A549 (cell line): ENCODE measurements around the gene NPLOC4. TPM values are rescaled to one million over a fixed set of nuclear protein-coding genes. Genes with fewer than 3 reads are reported as not detected.

Experiments used
- ATAC-seq, 2 experiments: fragments of 200-7000 bp in 1 of 2; fragments of >200 bp in 1 of 2; cut with Nextera tagmentation in 1 of 2; cut with Tn5 transposase in 1 of 2; 3 replicates each; pipeline versions ENCODE4 v1.8.0 to v1.9.1; 2018 to 2020; ENCODE audit warnings: mild to moderate bottlenecking in 1 of 2, moderate library complexity in 1 of 2
- CTCF ChIA-PET: fragments of 300-600 bp; sonication (Branson Sonifier 250); formaldehyde crosslinking; extraction: SDS; loops from one replicate; lab custom pipeline; 2021; ENCODE audit warnings: antibody characterized with exemption, inconsistent platforms; lab: Yijun Ruan, JAX
- POLR2A ChIA-PET: fragments of 350-600 bp; formaldehyde crosslinking; extraction: SDS; loops from one replicate; lab custom pipeline; 2021; ENCODE audit warnings: antibody characterized with exemption, inconsistent platforms; lab: Yijun Ruan, JAX
- DNase-seq, 2 experiments: peaks; one replicate each; pipeline versions ENCODE4 v3.0.0 to v3.0.0-alpha.2; 2011 to 2016; ENCODE audit warnings: low read depth in 1 of 2, low spot score in 1 of 2
- FAIRE-seq: peaks from 2 replicates; lab custom pipeline; 2011; peaks lifted over from hg19 to GRCh38; lab: Jason Lieb, UNC
- H3K27ac ChIP-seq, 2 experiments: fragments of >200 bp; sonication (Bioruptor Twin); formaldehyde crosslinking; 3 replicates each; pipeline ENCODE4 v1.5.1; 2016 to 2017
- H3K4me1 ChIP-seq: fragments of >200 bp; sonication (Bioruptor Twin); formaldehyde crosslinking; 3 replicates; pipeline ENCODE4 v1.6.1; 2016
- H3K4me2 ChIP-seq: fragments of >200 bp; sonication (Bioruptor Twin); formaldehyde crosslinking; 3 replicates; pipeline ENCODE4 v1.6.1; 2016
- H3K4me3 ChIP-seq: fragments of >200 bp; sonication (Bioruptor Twin); formaldehyde crosslinking; 3 replicates; pipeline ENCODE4 v1.5.1; 2016
- H3K9me3 ChIP-seq: fragments of >200 bp; sonication (Bioruptor Twin); formaldehyde crosslinking; 3 replicates; pipeline ENCODE4 v1.6.1; 2016
- ATOH8 ChIP-seq: fragments of 250-450 bp; sonication (Bioruptor Pico); IDR thresholded peaks from 2 replicates; pipeline ENCODE4 v1.5.0; 2020; ENCODE audit warnings: low read depth, mild to moderate bottlenecking, moderate library complexity
- BHLHE40 ChIP-seq: IDR thresholded peaks from 2 replicates; pipeline ENCODE4 v1.6.1; 2012; ENCODE audit warnings: low read depth, low read length, inconsistent platforms
- CHD2 ChIP-seq: fragments of 150-350 bp; IDR thresholded peaks from 2 replicates; pipeline ENCODE4 v1.6.1; 2014; ENCODE audit warnings: low read length; ENCODE audit not compliant: partially characterized antibody
- E2F6 ChIP-seq: IDR thresholded peaks from 2 replicates; pipeline ENCODE4 v1.6.1; 2012; ENCODE audit warnings: low read depth, borderline replicate concordance
- EHF ChIP-seq: fragments of 250-450 bp; sonication (Bioruptor Pico); IDR thresholded peaks from 2 replicates; pipeline ENCODE4 v1.5.0; 2020; ENCODE audit warnings: mild to moderate bottlenecking
- FOXS1 ChIP-seq: fragments of 250-450 bp; sonication (Bioruptor Pico); IDR thresholded peaks from 2 replicates; pipeline ENCODE4 v1.5.0; 2020; ENCODE audit warnings: mild to moderate bottlenecking, moderate library complexity
- HDAC2 ChIP-seq: fragments of 200-600 bp; sonication (generic); IDR thresholded peaks from 2 replicates; pipeline ENCODE4 v1.6.1; 2016
- HES2 ChIP-seq: fragments of >200 bp; sonication (Bioruptor Twin); formaldehyde crosslinking; IDR thresholded peaks from 2 replicates; pipeline ENCODE4 v1.6.1; 2016
- HEYL ChIP-seq: fragments of 250-450 bp; sonication (Bioruptor Pico); IDR thresholded peaks from 2 replicates; pipeline ENCODE4 v1.8.0; 2021; ENCODE audit warnings: mild to moderate bottlenecking, moderate library complexity
- HMGXB4 ChIP-seq: fragments of 250-450 bp; sonication (Bioruptor Pico); IDR thresholded peaks from 2 replicates; pipeline ENCODE4 v1.5.0; 2021; ENCODE audit warnings: mild to moderate bottlenecking, moderate library complexity, borderline replicate concordance
- HOXB13 ChIP-seq: fragments of 250-450 bp; sonication (Bioruptor Pico); IDR thresholded peaks from 2 replicates; pipeline ENCODE4 v1.5.0; 2020; ENCODE audit warnings: low read depth, mild to moderate bottlenecking, moderate library complexity
- JUNB ChIP-seq: fragments of >200 bp; sonication (Bioruptor Twin); formaldehyde crosslinking; IDR thresholded peaks from 2 replicates; pipeline ENCODE4 v1.6.1; 2016
- NFE2L2 ChIP-seq: fragments of 150-350 bp; conservative IDR thresholded peaks from 2 replicates; pipeline ENCODE4 v1.6.1; 2014; ENCODE audit warnings: low read length
- POLR2A ChIP-seq: IDR thresholded peaks from 2 replicates; pipeline ENCODE4 v1.6.1; 2012; ENCODE audit warnings: mild to moderate bottlenecking, low read length
- TFCP2L1 ChIP-seq: fragments of 250-450 bp; sonication (Bioruptor Pico); IDR thresholded peaks from 2 replicates; pipeline ENCODE4 v1.5.0; 2021; ENCODE audit warnings: mild to moderate bottlenecking
- USF2 ChIP-seq: fragments of 450-650 bp; IDR thresholded peaks from 2 replicates; pipeline ENCODE4 v1.6.1; 2014; ENCODE audit warnings: antibody characterized with exemption
- ZFP36 ChIP-seq: fragments of 450-650 bp; IDR thresholded peaks from 2 replicates; pipeline ENCODE4 v1.6.1; 2014; ENCODE audit warnings: borderline replicate concordance; ENCODE audit not compliant: partially characterized antibody
- ZSCAN20 ChIP-seq: fragments of 250-450 bp; sonication (Bioruptor Pico); IDR thresholded peaks from 2 replicates; pipeline ENCODE4 v1.8.0; 2022; ENCODE audit warnings: mild to moderate bottlenecking, moderate library complexity
- WGBS: methylation state at CpG from one replicate; pipeline ENCODE4 v1.1.6; 2017; ENCODE audit errors: missing lambda C conversion rate; 5-methylcytosine and 5-hydroxymethylcytosine counted together
- polyA plus RNA-seq, 4 experiments: library from polyadenylated mRNA; depleted of rRNA in 3 of 4; stranded (reverse); fragments of >200 nt; fragmentation: RNase III in 1 of 4; extraction: RNeasy Plus Mini Kit Qiagen cat#74134 plus additional on column Dnase treatment in 1 of 4; gene quantifications; 2 replicates in 3 of 4; 3 replicates in 1 of 4; pipeline ENCODE4 v1.2.3, GENCODE V29; 2011 to 2017

Gene NPLOC4
- polyA plus RNA-seq, 2 of the 4 experiments (the other 2 are of a cell fraction) = 98.5 to 101 TPM

- no peaks in the 10 kb centered on the region for H3K9me3 ChIP-seq
- ATAC-seq (no peak), DNase-seq (no peak), FAIRE-seq (no peak)
- ChIA-PET CTCF (interaction anchor here (2.8 to 45.0 kb wide), 3 partner anchors 10 to 35 kb away, joined by 14 to 1604 read pairs (median 28); no protein-coding TSS in a partner anchor), POLR2A (interaction anchor here (0.6 kb wide), 1 partner anchor 171 kb away, joined by 3 read pairs; no protein-coding TSS in a partner anchor)
- H3K4me1 ChIP-seq = peaks cover 15% of the 10 kb centered on the region
- H3K4me3 ChIP-seq = no peak overlapping the region
- no peak overlapping the region for H3K27ac ChIP-seq
- H3K4me2 ChIP-seq = no peak overlapping the region
- no peak for TF ChIP-seq HOXB13 (CRISPR knock-in tag)
- TF ChIP-seq TFCP2L1 (CRISPR knock-in tag) = no peak
- TF ChIP-seq EHF (CRISPR knock-in tag) = no peak
- no peak for TF ChIP-seq HEYL
- TF ChIP-seq HDAC2 = no peak
- TF ChIP-seq CHD2 = no peak
- no peak for TF ChIP-seq NFE2L2
- no peak for TF ChIP-seq BHLHE40
- no peak for TF ChIP-seq HES2
- 87% methylated on average over 16 of the region's 16 CpGs for WGBS
Measured at GRCh38 chr17:81549031-81549557, 87.8 kb downstream of the NPLOC4 start.

GRCh38 chr17:81547614-81547982 lies 89.3 kb downstream of the NPLOC4 start:
- ChIA-PET CTCF (interaction anchor here (1.3 to 5.4 kb wide), 6 partner anchors 11 to 295 kb away, joined by 3 to 51 read pairs (median 6); no protein-coding TSS in a partner anchor), POLR2A (no interaction called here)
- TF ChIP-seq FOXS1 (CRISPR knock-in tag) (no peak), E2F6 (no peak), USF2 (no peak), HES2 (no peak), EHF (CRISPR knock-in tag) (no peak), ATOH8 (no peak), NFE2L2 (no peak), JUNB (no peak), HMGXB4 (CRISPR knock-in tag) (no peak), ZSCAN20 (CRISPR knock-in tag) (no peak), ZFP36 (no peak), POLR2A (no peak)
- Histone ChIP-seq H3K27ac (no peak overlapping the region), H3K4me2 (no peak overlapping the region), H3K9me3 (no peaks in the 10 kb centered on the region), H3K4me1 (peaks cover 6% of the 10 kb centered on the region; the same call in 2 of the 3 replicates), H3K4me3 (no peak overlapping the region)
- ATAC-seq = no peak
- DNase-seq = no peak
- WGBS = 95% methylated on average over 8 of the region's 14 CpGs
- no peak for FAIRE-seq
